Activated B cell treated with CpG ODN at 0.5 μM for 24 hours (primary cell): ENCODE data around the gene PPP2R2C. TPM values are rescaled to one million over a fixed set of nuclear protein-coding genes. Genes with fewer than 3 reads are reported as not detected.

Experiments
- ATAC-seq: fragments of 200-7000 bp; cut with Tn5 transposase; one replicate; pipeline ENCODE4 v1.10.0; 2021; ENCODE audit warnings: low read depth, mild to moderate bottlenecking, moderate library complexity
- CTCF ChIA-PET: fragments of 350-600 bp; sonication (Branson Sonifier 250); formaldehyde crosslinking; loops from one replicate; lab custom pipeline; 2021; ENCODE audit warnings: antibody characterized with exemption; lab: Charles Lee
- POLR2A ChIA-PET: fragments of 350-600 bp; sonication (Branson Sonifier 250); formaldehyde crosslinking; loops from one replicate; lab custom pipeline; 2021; ENCODE audit warnings: antibody characterized with exemption; lab: Charles Lee
- DNase-seq: peaks from one replicate; pipeline ENCODE4 v3.0.0; 2022
- H3K27ac Mint-ChIP-seq: one replicate; pipeline ENCODE4 v1.8.0; 2020; ENCODE audit warnings: mixed read lengths
- H3K27me3 Mint-ChIP-seq: one replicate; pipeline ENCODE4 v1.8.0; 2021; ENCODE audit warnings: mixed read lengths
- H3K36me3 Mint-ChIP-seq: one replicate; pipeline ENCODE4 v1.8.0; 2021; ENCODE audit warnings: low read depth, mixed read lengths
- H3K4me1 Mint-ChIP-seq: one replicate; pipeline ENCODE4 v1.8.0; 2021; ENCODE audit warnings: mixed read lengths
- H3K4me3 Mint-ChIP-seq: one replicate; pipeline ENCODE4 v1.8.0; 2020; ENCODE audit warnings: mild to moderate bottlenecking, mixed read lengths
- H3K9me3 Mint-ChIP-seq: one replicate; pipeline ENCODE4 v1.8.0; 2020; ENCODE audit warnings: mixed read lengths
- CTCF ChIP-seq: fragments of 200-600 bp; IDR thresholded peaks from one replicate; pipeline ENCODE4 v1.8.0; 2022; ENCODE audit warnings: antibody characterized with exemption, mild to moderate bottlenecking
- intact Hi-C: fragments of 100-400 bp; cut with micrococcal nuclease; formaldehyde crosslinking; loops from one replicate; pipeline ENCODE4 v1.15.1; 2024
- total RNA-seq: library from RNA; stranded (reverse); gene quantifications from 2 replicates; pipeline ENCODE4 v1.2.3, GENCODE V29; 2022

The PPP2R2C gene
- total RNA-seq, 1 donor from 2014 or later, result not detected

GRCh38 chr4:6332042-6332668 is 140.3 kb downstream of the PPP2R2C start:
- DNase-seq (no peak), ATAC-seq (no peak)
- POLR2A ChIA-PET, result no interaction called here
- Mint-ChIP-seq H3K36me3 (no peaks in the 10 kb centered on the region), H3K9me3 (no peaks in the 10 kb centered on the region), H3K27me3 (peaks cover 23% of the 10 kb centered on the region), H3K27ac (no peak overlapping the region), H3K4me3 (no peak overlapping the region), H3K4me1 (peaks cover 1% of the 10 kb centered on the region)
- TF ChIP-seq CTCF, result no peak
- CTCF ChIA-PET, result interaction anchor here (1.0 to 12.0 kb wide), 5 partner anchors 63 to 541 kb away, joined by 3 to 232 read pairs (median 3); partner anchors contain the start of gene WFS1
- intact Hi-C loops, result no loop called here

- no peak for TF ChIP-seq CTCF
- Mint-ChIP-seq H3K27ac (no peak overlapping the region), H3K27me3 (peaks cover 21% of the 10 kb centered on the region), H3K9me3 (no peaks in the 10 kb centered on the region), H3K4me1 (no peaks in the 10 kb centered on the region), H3K4me3 (no peak overlapping the region), H3K36me3 (no peaks in the 10 kb centered on the region)
- intact Hi-C loops, result no loop called here
- ChIA-PET CTCF (interaction anchor here (0.9 to 12.0 kb wide), 6 partner anchors 12 to 542 kb away, joined by 3 to 232 read pairs (median 3); partner anchors contain the start of gene WFS1), POLR2A (no interaction called here)
- no peak for DNase-seq
- no peak for ATAC-seq
Observed at GRCh38 chr4:6331468-6331867, 140.9 kb downstream of the PPP2R2C start.

- ATAC-seq (no peak), DNase-seq (no peak)
- Mint-ChIP-seq H3K27ac (no peak overlapping the region), H3K36me3 (no peaks in the 10 kb centered on the region), H3K27me3 (peaks cover 24% of the 10 kb centered on the region), H3K4me1 (no peaks in the 10 kb centered on the region), H3K9me3 (no peaks in the 10 kb centered on the region), H3K4me3 (no peak overlapping the region)
- ChIA-PET CTCF (interaction anchor here (0.9 to 12.0 kb wide), 5 partner anchors 11 to 333 kb away, joined by 3 to 232 read pairs (median 3); partner anchors contain the start of gene WFS1), POLR2A (no interaction called here)
- TF ChIP-seq CTCF, result no peak
- intact Hi-C loops, result no loop called here
Observed at GRCh38 chr4:6331018-6331417, 141.4 kb downstream of the PPP2R2C start.

GRCh38 chr4:6330384-6330767 is 142.0 kb downstream of the PPP2R2C start:
- ATAC-seq (no peak), DNase-seq (no peak)
- Mint-ChIP-seq H3K4me3 (no peak overlapping the region), H3K4me1 (no peaks in the 10 kb centered on the region), H3K9me3 (no peaks in the 10 kb centered on the region), H3K36me3 (no peaks in the 10 kb centered on the region), H3K27me3 (peaks cover 23% of the 10 kb centered on the region), H3K27ac (no peak overlapping the region)
- CTCF ChIA-PET, result interaction anchor here (1.8 to 12.0 kb wide), 2 partner anchors 61 to 80 kb away, joined by 3 to 232 read pairs; partner anchors contain the start of gene WFS1
- no peak for TF ChIP-seq CTCF
- POLR2A ChIA-PET, result no interaction called here
- intact Hi-C loops, result no loop called here

- no peak overlapping the region for H3K4me3 Mint-ChIP-seq
- intact Hi-C loops, result no loop called here
- ChIA-PET POLR2A (interaction anchor here (0.6 kb wide), 1 partner anchor 611 kb away, joined by 3 read pairs; no protein-coding TSS in a partner anchor), CTCF (interaction anchor here (12.0 kb wide), 1 partner anchor 79 kb away, joined by 232 read pairs; no protein-coding TSS in a partner anchor)
- TF ChIP-seq CTCF, result no peak
- H3K27ac Mint-ChIP-seq, result no peak overlapping the region
- H3K36me3 Mint-ChIP-seq, result no peaks in the 10 kb centered on the region
- no peaks in the 10 kb centered on the region for H3K9me3 Mint-ChIP-seq
- ATAC-seq (no peak), DNase-seq (no peak)
- H3K4me1 Mint-ChIP-seq, result no peaks in the 10 kb centered on the region
- H3K27me3 Mint-ChIP-seq, result peaks cover 20% of the 10 kb centered on the region
Observed at GRCh38 chr4:6329478-6330383, 142.7 kb downstream of the PPP2R2C start.
